ENCODE data around the gene UBE2Z. TPM values are rescaled to one million over a fixed set of nuclear protein-coding genes. Genes with fewer than 3 reads are reported as not detected.

Gene UBE2Z
- total RNA-seq, 1 donor from 2014 or later, result 39.4 TPM

GRCh38 chr17:48912476-48912875 lies 4.3 kb downstream of the UBE2Z start:
- H3K27me3 ChIP-seq (ENCODE audit: low read depth), result no peaks in the 10 kb centered on the region
- no peak overlapping the region for H3K27ac ChIP-seq (replicated peaks)
- TF ChIP-seq, protein P1, sequence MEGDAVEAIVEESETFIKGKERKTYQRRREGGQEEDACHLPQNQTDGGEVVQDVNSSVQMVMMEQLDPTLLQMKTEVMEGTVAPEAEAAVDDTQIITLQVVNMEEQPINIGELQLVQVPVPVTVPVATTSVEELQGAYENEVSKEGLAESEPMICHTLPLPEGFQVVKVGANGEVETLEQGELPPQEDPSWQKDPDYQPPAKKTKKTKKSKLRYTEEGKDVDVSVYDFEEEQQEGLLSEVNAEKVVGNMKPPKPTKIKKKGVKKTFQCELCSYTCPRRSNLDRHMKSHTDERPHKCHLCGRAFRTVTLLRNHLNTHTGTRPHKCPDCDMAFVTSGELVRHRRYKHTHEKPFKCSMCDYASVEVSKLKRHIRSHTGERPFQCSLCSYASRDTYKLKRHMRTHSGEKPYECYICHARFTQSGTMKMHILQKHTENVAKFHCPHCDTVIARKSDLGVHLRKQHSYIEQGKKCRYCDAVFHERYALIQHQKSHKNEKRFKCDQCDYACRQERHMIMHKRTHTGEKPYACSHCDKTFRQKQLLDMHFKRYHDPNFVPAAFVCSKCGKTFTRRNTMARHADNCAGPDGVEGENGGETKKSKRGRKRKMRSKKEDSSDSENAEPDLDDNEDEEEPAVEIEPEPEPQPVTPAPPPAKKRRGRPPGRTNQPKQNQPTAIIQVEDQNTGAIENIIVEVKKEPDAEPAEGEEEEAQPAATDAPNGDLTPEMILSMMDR (IDR thresholded peaks at IDR 0.05; ENCODE audit: borderline replicate concordance), result no peak
- H3K4me3 ChIP-seq, result no peak overlapping the region
- peaks cover 50% of the 10 kb centered on the region for H3K36me3 ChIP-seq
- no peak for DNase-seq
- H3K9me3 ChIP-seq (replicated peaks), result no peaks in the 10 kb centered on the region
- peaks cover 47% of the 10 kb centered on the region for H3K4me1 ChIP-seq
- intact Hi-C loops (cut with micrococcal nuclease), result no loop called here

DNA sequence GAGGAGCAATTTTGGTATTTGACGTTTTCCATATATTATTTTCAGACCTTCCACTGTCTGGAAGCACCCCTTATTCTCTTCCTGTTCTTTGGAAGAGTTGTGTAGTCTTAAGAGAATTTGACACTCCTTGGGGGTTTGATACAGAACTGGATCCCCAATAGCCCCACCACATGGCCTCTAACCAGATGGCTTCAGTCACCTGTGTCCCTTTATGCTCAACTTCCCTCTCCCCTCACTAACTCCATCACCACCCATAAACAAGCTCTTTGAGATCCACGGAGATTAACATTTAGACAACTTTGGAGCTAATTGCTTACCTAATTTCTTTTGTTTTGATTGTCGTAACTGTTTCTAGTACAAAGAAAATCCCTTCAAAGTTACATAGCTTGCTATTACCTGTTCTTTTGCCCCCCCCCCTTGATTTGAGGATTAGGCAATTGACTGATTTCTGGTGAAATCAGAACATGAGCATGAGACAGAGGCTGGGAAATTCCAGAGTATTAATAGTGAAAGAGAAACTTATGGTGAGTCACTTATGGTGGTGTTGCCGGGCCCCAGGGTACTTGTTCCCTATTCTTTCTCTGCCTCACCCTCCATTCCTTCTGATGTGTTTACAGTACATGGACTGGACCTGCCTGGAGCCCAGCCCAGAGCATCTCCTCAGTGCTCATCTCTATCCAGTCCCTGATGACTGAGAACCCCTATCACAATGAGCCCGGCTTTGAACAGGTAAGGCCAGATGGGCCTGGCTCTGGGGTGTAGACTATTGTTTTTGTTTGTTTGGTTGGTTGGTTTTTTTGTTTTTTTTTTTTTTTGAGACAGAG lies 7.5 kb downstream of the UBE2Z start:
- H3K4me3 ChIP-seq, result no peak overlapping the region
- peaks cover 82% of the 10 kb centered on the region for H3K36me3 ChIP-seq
- TF ChIP-seq, protein P1 (IDR thresholded peaks at IDR 0.05; ENCODE audit: borderline replicate concordance), result no peak
- H3K9me3 ChIP-seq (replicated peaks), result no peaks in the 10 kb centered on the region
- no peak for DNase-seq
- intact Hi-C loops (cut with micrococcal nuclease), result no loop called here
- no peaks in the 10 kb centered on the region for H3K27me3 ChIP-seq (ENCODE audit: low read depth)
- peaks cover 25% of the 10 kb centered on the region for H3K4me1 ChIP-seq
- H3K27ac ChIP-seq (replicated peaks), result no peak overlapping the region

- no peak for DNase-seq
- TF ChIP-seq, protein P1 (IDR thresholded peaks at IDR 0.05; ENCODE audit: borderline replicate concordance), result no peak
- H3K9me3 ChIP-seq (replicated peaks), result no peaks in the 10 kb centered on the region
- no peak overlapping the region for H3K27ac ChIP-seq (replicated peaks)
- peaks cover 98% of the 10 kb centered on the region for H3K36me3 ChIP-seq
- H3K27me3 ChIP-seq (ENCODE audit: low read depth), result no peaks in the 10 kb centered on the region
- peaks cover 26% of the 10 kb centered on the region for H3K4me1 ChIP-seq
- intact Hi-C loops (cut with micrococcal nuclease), result no loop called here
- no peak overlapping the region for H3K4me3 ChIP-seq
Observed at GRCh38 chr17:48925251-48925990, 17.2 kb downstream of the UBE2Z start.

DNA sequence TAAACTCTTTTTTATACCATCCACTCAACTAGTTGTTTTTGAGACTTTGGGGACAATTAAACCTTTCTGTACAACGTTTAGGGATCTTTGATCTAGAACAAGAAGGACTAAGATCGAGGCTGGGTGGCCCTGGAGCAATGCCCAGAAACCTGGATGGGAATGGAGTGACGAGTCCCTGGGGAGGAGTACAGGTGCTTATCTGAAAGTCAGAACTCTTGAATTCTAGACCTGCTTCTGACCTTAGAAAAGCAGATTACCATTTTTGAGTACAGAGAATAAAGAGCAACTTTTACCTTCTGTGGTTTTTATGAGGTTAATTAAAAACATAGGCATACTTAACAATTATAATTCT lies 17.8 kb downstream of the UBE2Z start:
- no peaks in the 10 kb centered on the region for H3K9me3 ChIP-seq (replicated peaks)
- DNase-seq, result no peak
- intact Hi-C loops (cut with micrococcal nuclease), result no loop called here
- H3K27me3 ChIP-seq (ENCODE audit: low read depth), result no peaks in the 10 kb centered on the region
- H3K27ac ChIP-seq (replicated peaks), result no peak overlapping the region
- H3K4me1 ChIP-seq, result peaks cover 28% of the 10 kb centered on the region
- peaks cover 98% of the 10 kb centered on the region for H3K36me3 ChIP-seq
- no peak overlapping the region for H3K4me3 ChIP-seq
- TF ChIP-seq, protein P1 (IDR thresholded peaks at IDR 0.05; ENCODE audit: borderline replicate concordance), result no peak

DNA sequence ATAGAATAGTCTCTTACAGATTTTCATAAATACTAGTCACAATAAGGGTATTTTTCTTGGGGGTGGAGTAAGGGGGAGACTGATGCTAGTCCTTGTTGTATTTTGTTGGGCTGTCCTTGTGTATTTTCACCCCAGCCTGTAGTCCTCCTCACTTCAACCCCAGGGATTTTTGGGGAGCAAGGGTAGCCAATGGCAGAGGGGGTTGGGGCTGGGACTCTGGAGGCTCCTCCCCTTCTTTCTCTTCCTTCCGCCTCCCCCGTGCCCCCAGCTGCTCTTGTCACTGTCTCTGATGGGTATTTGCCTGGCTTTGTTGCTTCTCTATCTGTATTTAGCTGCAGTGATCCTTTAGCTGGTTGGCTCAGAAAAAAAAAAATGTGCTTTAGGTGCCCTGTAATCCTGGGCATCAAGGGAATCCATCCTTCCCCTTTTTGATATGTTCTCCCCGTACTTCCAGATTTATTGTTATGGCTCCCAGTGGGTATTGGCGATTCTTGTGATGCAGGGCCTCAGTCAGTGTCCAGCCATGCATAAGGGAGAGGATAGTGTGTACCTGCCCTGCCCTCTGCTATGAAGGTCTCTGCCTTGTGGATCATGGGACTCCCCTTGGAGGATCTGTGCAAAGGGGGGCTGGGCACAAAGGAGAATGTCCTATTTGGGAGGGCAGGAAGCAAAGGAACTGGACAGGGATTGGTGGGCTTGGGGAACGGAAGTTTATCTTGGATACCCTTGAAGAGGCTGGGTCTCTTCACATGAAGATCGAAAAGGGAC lies 20.0 kb downstream of the UBE2Z start:
- TF ChIP-seq, protein P1 (IDR thresholded peaks at IDR 0.05; ENCODE audit: borderline replicate concordance), result no peak
- intact Hi-C loops (cut with micrococcal nuclease), result no loop called here

More for the DNA sequence above, 20.0 kb downstream of the UBE2Z start:
- Histone ChIP-seq H3K36me3 (peaks cover 98% of the 10 kb centered on the region), H3K9me3 (replicated peaks) (no peaks in the 10 kb centered on the region), H3K27me3 (ENCODE audit: low read depth) (no peaks in the 10 kb centered on the region), H3K4me1 (peaks cover 28% of the 10 kb centered on the region), H3K27ac (replicated peaks) (no peak overlapping the region), H3K4me3 (no peak overlapping the region)
- no peak for DNase-seq

All from left ventricle myocardium inferior (tissue), 1 donor.